Measurements from ENCODE around the gene DHRS1. TPM values are rescaled to one million over a fixed set of nuclear protein-coding genes. Genes with fewer than 3 reads are reported as not detected.

Gene DHRS1
- total RNA-seq, 2 experiments from 2014 or later, result 31.6 to 33.4 TPM

DNA sequence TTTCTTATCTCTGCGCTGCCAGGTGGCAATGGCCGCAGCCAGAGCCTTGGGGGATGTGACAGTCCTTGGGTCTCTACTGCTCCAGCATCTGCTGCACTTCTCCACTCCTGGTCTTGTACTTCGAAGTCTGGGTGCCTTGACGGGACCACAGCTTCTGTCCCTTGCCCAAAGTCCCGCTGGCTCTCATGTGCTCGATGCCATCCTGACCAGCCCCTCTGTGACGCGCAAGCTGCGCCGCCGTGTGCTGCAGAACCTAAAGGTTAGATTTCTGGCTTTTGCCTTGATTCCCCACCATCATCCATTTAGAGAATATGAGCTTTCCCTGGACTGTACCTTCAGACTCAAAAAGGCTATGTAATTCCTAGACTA is 4.4 kb upstream of the DHRS1 start:
- H3K4me3 Mint-ChIP-seq, result no peak overlapping the region
- no peaks in the 10 kb centered on the region for H3K9me3 Mint-ChIP-seq
- ChIA-PET CTCF (interaction anchor here (1.2 to 1.7 kb wide), 2 partner anchors 58 to 90 kb away, joined by 3 to 4 read pairs; partner anchors contain the start of gene CHMP4A), POLR2A (interaction anchor here (0.8 to 1.0 kb wide), 4 partner anchors 45 to 115 kb away, joined by 3 to 4 read pairs (median 3); partner anchors contain the start of genes IPO4, MDP1 and TINF2)
- no peaks in the 10 kb centered on the region for H3K27me3 Mint-ChIP-seq
- no peak overlapping the region for H3K27ac Mint-ChIP-seq
- no peak for DNase-seq
- H3K4me1 Mint-ChIP-seq, result peaks cover 50% of the 10 kb centered on the region
- peaks cover 66% of the 10 kb centered on the region for H3K36me3 Mint-ChIP-seq (ENCODE audit: low read depth)

DNA sequence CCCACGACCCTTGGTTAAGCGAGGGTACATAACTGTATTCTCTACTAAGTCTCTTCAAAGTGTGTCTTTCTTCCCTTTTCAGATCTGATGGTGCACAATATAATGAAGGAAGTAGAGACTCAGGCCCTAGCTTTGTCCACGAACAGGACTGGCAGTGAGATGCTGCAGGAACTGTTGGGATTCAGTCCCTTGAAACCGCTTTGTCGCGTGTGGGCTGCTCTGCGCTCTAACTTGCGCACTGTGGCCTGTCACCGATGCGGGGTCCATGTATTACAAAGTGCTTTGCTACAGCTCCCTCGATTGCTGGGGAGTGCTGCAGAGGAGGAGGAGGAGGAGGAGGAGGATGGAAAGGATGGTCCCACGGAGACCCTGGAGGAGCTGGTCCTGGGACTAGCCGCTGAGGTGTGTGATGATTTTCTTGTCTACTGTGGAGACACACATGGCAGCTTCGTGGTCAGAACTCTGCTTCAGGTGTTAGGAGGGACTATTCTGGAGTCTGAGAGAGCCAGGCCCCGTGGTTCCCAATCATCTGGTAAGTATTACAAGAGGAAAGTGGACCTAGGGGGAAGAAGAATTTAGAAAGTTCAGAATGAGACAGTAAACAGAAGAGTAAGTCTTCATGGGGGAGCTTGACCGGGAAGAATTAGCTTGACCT is 873 bp upstream of the DHRS1 start:
- Mint-ChIP-seq H3K4me3 (peak overlapping the region; percentile 84), H3K36me3 (ENCODE audit: low read depth) (peaks cover 49% of the 10 kb centered on the region), H3K4me1 (peaks cover 60% of the 10 kb centered on the region), H3K9me3 (no peaks in the 10 kb centered on the region), H3K27me3 (no peaks in the 10 kb centered on the region), H3K27ac (peak overlapping the region; percentile 84)
- CTCF ChIA-PET, result interaction anchor here (0.9 to 7.7 kb wide), 9 partner anchors 9 to 208 kb away, joined by 3 to 213 read pairs (median 29); partner anchors contain the start of genes CIDEB, LTB4R, LTB4R2 and RABGGTA
- no peak for DNase-seq
- POLR2A ChIA-PET, result interaction anchor here (0.6 to 7.3 kb wide), 18 partner anchors 10 to 242 kb away, joined by 3 to 97 read pairs (median 5); partner anchors contain the start of genes CBLN3, CHMP4A, CIDEB and IPO4

DNA sequence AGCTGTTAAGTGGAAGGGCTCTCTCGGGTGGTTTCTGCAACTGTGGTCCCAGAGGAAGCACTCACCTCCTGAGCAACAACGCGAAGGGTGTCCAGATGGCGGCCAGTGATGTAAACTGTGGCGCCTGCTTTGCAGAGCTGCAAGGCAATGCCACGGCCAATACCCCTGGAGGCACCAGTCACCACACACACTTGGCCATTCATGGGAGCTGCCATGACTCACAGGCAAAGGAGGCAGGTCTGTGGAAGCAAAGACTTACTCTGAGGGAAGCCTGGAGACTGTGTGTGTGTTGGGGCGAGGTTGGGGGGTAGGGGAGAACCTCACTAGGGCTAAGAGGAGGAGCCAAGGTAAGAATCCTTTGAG is 707 bp downstream of the DHRS1 start:
- DNase-seq, result no peak
- peaks cover 41% of the 10 kb centered on the region for H3K36me3 Mint-ChIP-seq (ENCODE audit: low read depth)
- no peaks in the 10 kb centered on the region for H3K27me3 Mint-ChIP-seq
- H3K4me1 Mint-ChIP-seq, result peaks cover 60% of the 10 kb centered on the region
- CTCF ChIA-PET, result interaction anchor here (0.9 to 7.7 kb wide), 12 partner anchors 9 to 138 kb away, joined by 3 to 213 read pairs (median 14); partner anchors contain the start of genes CIDEB, LTB4R, LTB4R2 and MDP1
- peak overlapping the region; percentile 84 for H3K27ac Mint-ChIP-seq
- no peaks in the 10 kb centered on the region for H3K9me3 Mint-ChIP-seq
- POLR2A ChIA-PET, result interaction anchor here (0.6 to 7.3 kb wide), 14 partner anchors 11 to 185 kb away, joined by 3 to 97 read pairs (median 8); partner anchors contain the start of genes CHMP4A, CIDEB, DCAF11 and IPO4
- H3K4me3 Mint-ChIP-seq, result peak overlapping the region; percentile 84

DNA sequence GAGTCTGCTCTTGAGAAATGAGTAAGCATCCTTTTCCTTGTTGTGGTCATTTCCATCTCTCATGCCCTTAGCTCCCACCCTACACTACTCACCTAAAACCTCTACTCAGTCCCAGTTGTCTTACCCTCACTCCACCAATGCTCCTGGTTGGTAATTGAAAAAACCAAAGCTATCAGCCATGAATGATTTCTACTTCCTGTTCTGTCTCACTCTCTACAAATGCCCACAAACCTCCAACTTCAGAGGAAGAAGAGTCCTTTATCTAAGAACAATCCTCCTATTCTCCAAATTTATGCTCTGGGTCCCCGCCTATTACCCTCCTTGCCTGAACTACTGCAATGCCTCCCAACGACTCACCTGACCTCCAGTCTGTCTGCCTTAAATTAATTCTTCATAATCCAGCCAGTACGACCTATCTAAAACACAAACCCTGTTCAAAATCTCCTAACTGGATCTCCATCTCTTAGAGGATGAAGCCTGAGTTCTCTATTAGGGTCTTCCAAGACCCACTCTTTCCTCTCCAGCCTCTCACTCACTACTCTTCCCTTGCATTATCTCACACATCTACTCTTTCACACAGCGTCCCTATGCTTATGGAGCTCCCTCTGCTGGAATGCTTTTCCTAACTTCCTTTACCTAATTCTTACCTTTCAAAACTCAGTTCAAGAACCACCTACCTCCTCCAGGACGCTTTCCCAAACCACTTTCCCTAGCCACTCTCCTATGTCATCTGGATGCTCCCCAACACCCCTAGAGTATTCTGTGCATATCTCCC is 2.2 kb downstream of the DHRS1 start:
- DNase-seq, result no peak
- H3K36me3 Mint-ChIP-seq (ENCODE audit: low read depth), result peaks cover 32% of the 10 kb centered on the region
- no peaks in the 10 kb centered on the region for H3K9me3 Mint-ChIP-seq
- POLR2A ChIA-PET, result interaction anchor here (0.7 to 7.3 kb wide), 13 partner anchors 13 to 240 kb away, joined by 3 to 97 read pairs (median 7); partner anchors contain the start of genes CHMP4A, CIDEB, DCAF11 and IRF9
- peaks cover 54% of the 10 kb centered on the region for H3K4me1 Mint-ChIP-seq
- H3K27ac Mint-ChIP-seq, result peak overlapping the region; percentile 76
- CTCF ChIA-PET, result interaction anchor here (0.5 to 7.7 kb wide), 25 partner anchors 12 to 290 kb away, joined by 3 to 213 read pairs (median 6); partner anchors contain the start of genes CHMP4A, CIDEB, DCAF11 and GMPR2
- H3K4me3 Mint-ChIP-seq, result no peak overlapping the region
- no peaks in the 10 kb centered on the region for H3K27me3 Mint-ChIP-seq

DNA sequence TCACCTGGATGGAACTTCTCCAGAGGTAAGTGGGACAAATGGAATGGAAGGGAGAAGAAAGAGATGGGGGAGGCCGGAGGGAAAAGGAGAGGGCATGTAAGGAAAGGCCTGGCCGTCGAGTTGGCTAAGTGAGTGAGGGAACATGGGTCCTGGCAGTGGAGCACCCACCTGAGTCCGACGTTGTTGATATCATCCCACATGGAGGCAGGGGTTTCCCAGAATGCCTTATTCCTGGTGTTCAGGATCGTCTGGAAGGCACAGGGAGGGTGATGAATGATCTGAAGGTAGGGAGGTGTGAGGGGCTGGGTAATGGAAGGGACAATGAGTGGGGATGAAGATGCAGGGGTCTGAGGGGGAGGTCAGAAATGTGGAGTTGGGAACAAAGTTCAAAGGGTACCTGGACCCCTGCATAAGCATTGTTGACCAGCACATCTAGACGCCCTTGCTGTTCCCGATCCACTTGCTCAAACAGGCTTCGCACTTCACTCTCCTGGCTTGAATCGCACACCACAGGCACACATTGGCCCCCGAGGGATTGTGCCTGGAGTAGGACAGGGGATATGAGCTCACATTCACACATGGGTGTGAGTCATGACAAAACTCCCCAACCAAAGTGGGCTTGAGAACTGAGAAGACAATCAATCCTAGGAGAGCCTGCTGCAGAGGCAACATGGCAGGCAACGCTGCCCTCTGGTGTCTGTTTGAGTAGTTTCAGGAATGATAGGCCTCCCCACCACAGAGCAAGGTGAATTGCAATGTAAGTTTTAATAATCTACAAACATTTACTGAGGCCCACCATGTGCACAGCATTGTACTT is 3.0 kb downstream of the DHRS1 start:
- H3K27ac Mint-ChIP-seq, result peak overlapping the region; percentile 76
- peaks cover 46% of the 10 kb centered on the region for H3K4me1 Mint-ChIP-seq
- peak; percentile 77 for DNase-seq
- ChIA-PET CTCF (interaction anchor here (0.5 to 7.7 kb wide), 22 partner anchors 13 to 289 kb away, joined by 3 to 213 read pairs (median 8); partner anchors contain the start of genes CHMP4A, CIDEB, GMPR2 and IRF9), POLR2A (interaction anchor here (0.6 to 7.3 kb wide), 12 partner anchors 14 to 138 kb away, joined by 3 to 97 read pairs (median 6); partner anchors contain the start of genes CHMP4A, CIDEB, IRF9 and LTB4R)
- peaks cover 33% of the 10 kb centered on the region for H3K36me3 Mint-ChIP-seq (ENCODE audit: low read depth)
- H3K4me3 Mint-ChIP-seq, result no peak overlapping the region
- H3K9me3 Mint-ChIP-seq, result no peaks in the 10 kb centered on the region
- H3K27me3 Mint-ChIP-seq, result no peaks in the 10 kb centered on the region

DNA sequence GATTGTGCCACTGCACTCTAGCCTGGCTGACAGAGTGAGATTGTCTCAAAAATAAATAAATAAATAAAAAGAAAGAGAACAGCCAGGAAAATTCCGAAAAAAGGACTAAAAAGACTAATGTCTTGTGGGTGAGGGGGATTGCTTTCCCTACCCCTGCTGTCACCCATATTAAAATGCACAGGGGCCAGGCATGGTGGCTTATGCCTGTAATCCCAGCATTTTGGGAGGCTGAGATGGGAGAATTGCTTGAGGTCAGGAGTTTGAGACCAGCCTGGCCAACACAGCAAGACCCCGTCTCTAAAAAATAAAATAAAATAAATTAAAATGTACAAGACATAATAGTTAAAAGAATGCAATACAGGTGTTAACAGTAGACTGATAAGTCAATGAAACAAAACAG is 6.1 kb downstream of the DHRS1 start:
- H3K36me3 Mint-ChIP-seq (ENCODE audit: low read depth), result peaks cover 54% of the 10 kb centered on the region
- H3K4me1 Mint-ChIP-seq, result peaks cover 42% of the 10 kb centered on the region
- H3K27me3 Mint-ChIP-seq, result peaks cover 8% of the 10 kb centered on the region
- no peak overlapping the region for H3K4me3 Mint-ChIP-seq
- CTCF ChIA-PET, result interaction anchor here (1.0 to 5.3 kb wide), 5 partner anchors 14 to 51 kb away, joined by 3 to 32 read pairs (median 7); partner anchors contain the start of genes CIDEB, RABGGTA and TINF2
- DNase-seq, result no peak
- no peaks in the 10 kb centered on the region for H3K9me3 Mint-ChIP-seq
- POLR2A ChIA-PET, result interaction anchor here (1.2 to 2.0 kb wide), 3 partner anchors 23 to 80 kb away, joined by 3 to 6 read pairs (median 5); partner anchors contain the start of genes CHMP4A and RABGGTA
- H3K27ac Mint-ChIP-seq, result no peak overlapping the region

DNA sequence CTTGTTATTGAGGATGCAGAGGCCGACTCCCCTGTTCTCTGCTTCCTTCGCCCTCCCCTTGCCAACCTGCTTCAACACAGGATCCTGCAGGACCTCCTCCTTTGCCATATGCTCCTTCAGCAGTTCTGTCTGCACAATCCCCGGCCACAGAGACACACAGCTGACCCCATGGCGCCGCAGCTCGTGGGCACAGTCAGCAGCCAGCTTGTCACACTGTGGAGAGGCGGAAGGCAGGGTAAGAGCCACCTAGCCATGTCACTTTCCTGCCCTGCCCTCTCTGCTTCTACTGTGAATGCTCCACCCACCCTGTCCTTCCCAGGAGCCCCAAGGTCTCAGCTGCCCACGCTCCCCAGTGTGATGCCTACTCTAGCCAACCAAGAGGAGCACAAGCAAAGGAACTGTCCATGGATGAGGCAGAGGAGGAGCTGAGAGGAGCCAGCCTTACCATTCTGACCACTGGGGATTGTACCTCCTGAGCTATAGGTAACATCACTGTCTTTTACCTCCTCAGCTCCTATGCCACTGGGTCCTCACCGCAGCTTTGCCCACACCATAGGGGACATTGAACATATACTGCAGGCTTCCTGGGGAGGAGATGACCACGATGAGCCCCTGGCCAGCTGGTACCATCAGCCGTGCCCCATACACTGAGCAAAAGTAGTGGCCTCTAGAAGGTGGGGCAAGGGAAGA is 7.3 kb downstream of the DHRS1 start:
- Mint-ChIP-seq H3K4me1 (peaks cover 37% of the 10 kb centered on the region), H3K4me3 (no peak overlapping the region), H3K9me3 (no peaks in the 10 kb centered on the region), H3K27ac (no peak overlapping the region), H3K36me3 (ENCODE audit: low read depth) (peaks cover 54% of the 10 kb centered on the region), H3K27me3 (peaks cover 17% of the 10 kb centered on the region)
- ChIA-PET POLR2A (interaction anchor here (0.6 to 2.0 kb wide), 7 partner anchors 18 to 79 kb away, joined by 3 to 6 read pairs (median 3); partner anchors contain the start of genes CHMP4A, RABGGTA and TINF2), CTCF (interaction anchor here (1.0 to 5.3 kb wide), 9 partner anchors 12 to 77 kb away, joined by 3 to 32 read pairs (median 4); partner anchors contain the start of genes CIDEB, MDP1, RABGGTA and TINF2)
- no peak for DNase-seq

DNA sequence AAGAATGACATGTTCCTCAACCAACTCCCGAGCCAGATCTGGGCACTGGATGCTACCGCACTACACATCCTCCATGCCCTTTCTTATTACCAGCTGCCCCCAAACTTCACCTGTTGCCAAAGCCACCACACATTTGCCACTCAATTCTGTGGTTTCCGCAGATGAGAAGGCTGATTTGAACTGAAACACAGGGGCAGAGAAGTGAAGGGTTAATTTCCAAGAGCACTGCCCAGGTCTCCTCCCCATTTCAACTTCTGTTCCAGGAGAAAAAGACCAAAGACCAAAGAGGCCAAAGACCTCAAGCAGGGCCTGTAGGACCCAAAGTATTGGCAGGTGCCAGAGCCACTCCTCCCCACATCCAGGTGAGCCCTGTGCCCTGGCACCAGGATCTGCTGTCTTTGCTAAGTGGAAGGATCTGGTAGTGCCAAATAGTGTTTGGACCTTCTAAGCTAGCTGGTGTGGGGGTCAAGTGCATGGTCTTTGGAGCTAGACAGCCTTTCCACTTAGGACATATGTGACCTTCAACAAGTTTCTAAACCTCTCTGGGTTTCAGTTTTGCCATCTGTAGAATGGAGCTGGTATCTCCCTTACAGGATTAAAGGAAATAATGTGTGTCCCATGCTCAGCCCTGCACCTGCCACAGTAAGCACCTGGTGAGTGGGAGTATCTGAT is 8.0 kb downstream of the DHRS1 start:
- Mint-ChIP-seq H3K4me3 (no peak overlapping the region), H3K4me1 (peaks cover 30% of the 10 kb centered on the region), H3K27me3 (peaks cover 17% of the 10 kb centered on the region), H3K36me3 (ENCODE audit: low read depth) (peaks cover 52% of the 10 kb centered on the region), H3K9me3 (no peaks in the 10 kb centered on the region), H3K27ac (no peak overlapping the region)
- POLR2A ChIA-PET, result interaction anchor here (0.7 to 3.2 kb wide), 9 partner anchors 12 to 78 kb away, joined by 3 to 16 read pairs (median 5); partner anchors contain the start of genes CHMP4A, RABGGTA and TINF2
- CTCF ChIA-PET, result interaction anchor here (1.3 to 5.3 kb wide), 8 partner anchors 12 to 76 kb away, joined by 3 to 32 read pairs (median 6); partner anchors contain the start of genes CIDEB, MDP1, RABGGTA and TINF2
- DNase-seq, result no peak

DNA sequence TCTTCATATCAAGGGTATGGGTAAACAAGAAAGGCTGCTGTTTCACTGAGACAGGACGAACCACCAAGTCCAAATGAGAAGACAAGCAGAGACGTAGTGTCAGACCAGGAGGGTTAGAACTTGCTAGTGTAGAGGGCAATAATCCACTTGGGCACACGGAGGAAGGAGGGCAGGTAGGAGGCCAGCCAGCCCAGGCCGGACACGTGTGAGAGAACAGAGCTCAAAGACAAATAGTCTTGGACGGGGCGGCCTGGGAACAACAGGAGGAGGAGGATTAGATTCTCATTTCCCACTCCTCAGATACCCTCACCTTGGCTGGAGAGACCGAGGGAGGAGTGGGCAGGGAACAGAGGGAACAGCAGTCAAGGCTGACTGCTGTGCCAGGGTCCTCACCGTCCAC is 8.8 kb downstream of the DHRS1 start:
- POLR2A ChIA-PET, result interaction anchor here (1.0 to 3.2 kb wide), 11 partner anchors 9 to 196 kb away, joined by 3 to 16 read pairs (median 5); partner anchors contain the start of genes CHMP4A, DHRS1, MDP1 and NOP9
- Mint-ChIP-seq H3K4me1 (peaks cover 23% of the 10 kb centered on the region), H3K4me3 (no peak overlapping the region), H3K9me3 (no peaks in the 10 kb centered on the region), H3K36me3 (ENCODE audit: low read depth) (peaks cover 44% of the 10 kb centered on the region), H3K27me3 (peaks cover 22% of the 10 kb centered on the region), H3K27ac (no peak overlapping the region)
- CTCF ChIA-PET, result interaction anchor here (0.7 to 5.3 kb wide), 7 partner anchors 11 to 75 kb away, joined by 3 to 32 read pairs (median 4); partner anchors contain the start of genes CIDEB, MDP1 and TINF2
- DNase-seq, result no peak

DNA sequence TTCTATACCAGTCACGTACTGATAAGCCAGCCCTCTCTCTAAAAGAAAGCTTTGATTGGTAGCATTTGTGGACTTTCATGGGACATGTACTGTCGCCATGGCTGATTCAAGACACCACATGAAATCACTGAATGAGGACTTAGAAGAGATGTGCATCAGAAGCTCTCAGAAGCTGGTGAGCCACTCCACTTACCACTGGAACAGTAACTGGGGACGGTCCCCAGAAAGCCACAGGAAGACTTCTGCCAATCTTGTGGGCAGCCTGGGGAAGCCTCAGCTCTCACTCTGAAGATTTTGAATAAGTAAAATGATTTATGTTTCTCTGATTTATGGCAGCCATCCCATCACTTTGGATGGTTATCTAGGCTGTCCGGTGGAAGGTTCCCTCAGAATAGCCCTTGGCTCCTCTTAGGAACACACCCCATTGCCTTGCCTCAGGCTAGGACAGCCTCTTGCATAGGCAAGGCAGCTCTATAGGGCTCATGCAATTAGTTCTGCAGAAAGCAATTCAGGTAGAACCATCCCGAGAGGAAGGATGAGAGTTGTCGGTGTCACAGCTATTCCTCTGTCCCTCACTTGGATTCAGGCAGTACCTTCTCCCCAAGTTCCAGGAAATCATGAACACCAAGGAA is 9.8 kb downstream of the DHRS1 start:
- H3K36me3 Mint-ChIP-seq (ENCODE audit: low read depth), result peaks cover 37% of the 10 kb centered on the region
- H3K27ac Mint-ChIP-seq, result no peak overlapping the region
- peaks cover 23% of the 10 kb centered on the region for H3K4me1 Mint-ChIP-seq
- H3K27me3 Mint-ChIP-seq, result peaks cover 22% of the 10 kb centered on the region
- ChIA-PET POLR2A (interaction anchor here (0.7 to 3.2 kb wide), 12 partner anchors 8 to 195 kb away, joined by 3 to 16 read pairs (median 5); partner anchors contain the start of genes CHMP4A, DHRS1, MDP1 and NOP9), CTCF (interaction anchor here (0.7 to 5.3 kb wide), 11 partner anchors 9 to 142 kb away, joined by 3 to 32 read pairs (median 6); partner anchors contain the start of genes CIDEB, DHRS1, LTB4R and MDP1)
- peak; percentile 76 for DNase-seq
- no peaks in the 10 kb centered on the region for H3K9me3 Mint-ChIP-seq
- no peak overlapping the region for H3K4me3 Mint-ChIP-seq

Data from activated CD4-positive, alpha-beta memory T cell treated with anti-CD3 and anti-CD28 coated beads, Interleukin-2, amount 10 ng/mL, durations not matched to agents 7 days and 5 days (primary cell).